Measurements from ENCODE around the gene CACNA2D3. TPM values are rescaled to one million over a fixed set of nuclear protein-coding genes. Genes with fewer than 3 reads are reported as not detected.

CACNA2D3 gene
- total and polyA plus RNA-seq, 4 donors, result 0.72 to 2.4 (median 1.5) TPM

DNA sequence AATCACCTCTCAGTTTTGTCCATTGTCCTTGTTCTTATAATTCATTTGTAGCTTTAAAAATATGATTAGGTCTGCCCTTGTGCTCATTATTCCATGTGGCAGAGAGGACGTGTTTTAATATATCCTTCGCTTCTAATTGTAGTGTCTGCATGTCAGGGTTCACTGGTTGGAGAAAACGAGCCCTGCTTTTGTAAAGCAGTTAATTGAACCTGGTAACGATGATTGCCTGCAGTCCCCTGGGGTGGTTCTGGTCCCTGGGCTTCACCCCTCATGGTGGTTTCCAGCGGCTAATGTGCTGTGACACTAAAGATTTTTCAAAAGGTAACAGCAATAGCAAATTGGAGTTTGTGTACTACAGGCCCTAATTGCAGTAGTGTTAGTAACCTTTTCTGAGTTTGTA lies 299.6 kb downstream of the CACNA2D3 start:
- intact Hi-C loops (cut with DNase I), result loop anchor here in 1 of 2 donors (10.0 kb wide), 2 partner anchors 433 to 763 kb away; no protein-coding TSS in a partner anchor
- H3K27me3 ChIP-seq (ENCODE audit: control insufficient read depth in 1 of 2, insufficient read depth in 2 of 2, low read length in 1 of 2), result no peaks in the 10 kb centered on the region

DNA sequence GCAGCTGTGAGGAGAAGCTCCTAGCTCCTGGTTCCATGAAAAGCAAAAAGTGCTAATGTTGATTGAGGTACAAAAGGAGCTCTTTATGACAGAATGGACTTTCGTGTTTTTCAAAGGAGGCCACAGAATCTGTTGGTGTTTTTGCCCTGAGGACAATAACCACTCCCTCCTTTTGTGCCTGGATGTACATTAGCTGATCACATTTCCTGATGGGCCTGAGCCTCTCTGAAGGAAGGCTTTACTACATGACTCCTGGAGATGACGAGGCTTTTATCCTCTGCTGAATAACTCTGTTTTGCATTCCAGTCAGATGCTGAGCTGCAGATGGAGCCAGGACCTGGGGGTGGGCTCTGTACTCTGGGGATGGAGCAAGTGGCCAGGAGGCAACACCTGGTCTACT lies 301.9 kb downstream of the CACNA2D3 start:
- no peaks in the 10 kb centered on the region for H3K36me3 ChIP-seq (ENCODE audit: control insufficient read depth in 1 of 2, insufficient read depth in 2 of 2, low read length in 1 of 2)

More for the DNA sequence above, 299.6 kb downstream of the CACNA2D3 start:
- ATAC-seq (ENCODE audit: low FRiP score) (no peak), DNase-seq (no peak)
- 87 to 88% methylated on average over 5 of the region's 5 CpGs for WGBS, 2 donors
- Histone ChIP-seq H3K4me3 (ENCODE audit: low read length in 2 of 2) (no peak overlapping the region), H3K4me1 (ENCODE audit: control insufficient read depth in 1 of 2, insufficient read depth in 2 of 2, low read length in 2 of 2) (no peaks in the 10 kb centered on the region), H3K36me3 (ENCODE audit: control insufficient read depth in 1 of 2, insufficient read depth in 2 of 2, low read length in 1 of 2) (no peaks in the 10 kb centered on the region), H3K27ac (ENCODE audit: low read depth in 1 of 2, low read length in 2 of 2) (no peak overlapping the region), H3K9me3 (ENCODE audit: control insufficient read depth, low read length) (no peaks in the 10 kb centered on the region)

DNA sequence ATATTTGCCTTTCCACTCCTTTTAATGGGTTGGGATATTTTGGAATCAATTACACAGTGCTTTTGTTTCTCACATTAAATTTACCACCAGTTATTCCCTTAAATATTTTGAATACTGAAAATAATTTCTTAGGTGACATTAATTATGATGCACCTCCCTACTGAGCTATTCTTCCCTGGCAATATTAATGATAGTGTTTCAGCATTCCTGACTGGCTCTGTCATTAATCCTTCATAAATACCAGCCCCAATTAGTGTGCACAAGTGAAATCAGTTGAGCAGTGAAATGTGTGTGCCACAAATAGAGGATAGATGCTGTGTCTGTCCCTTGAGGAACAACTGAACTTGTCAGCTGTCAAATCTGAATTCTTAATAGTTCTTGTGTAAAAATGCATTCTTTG lies 304.0 kb downstream of the CACNA2D3 start:
- Histone ChIP-seq H3K4me3 (ENCODE audit: low read length in 2 of 2) (no peak overlapping the region), H3K27me3 (ENCODE audit: control insufficient read depth in 1 of 2, insufficient read depth in 2 of 2, low read length in 1 of 2) (no peaks in the 10 kb centered on the region), H3K27ac (ENCODE audit: low read depth in 1 of 2, low read length in 2 of 2) (no peak overlapping the region), H3K4me1 (ENCODE audit: control insufficient read depth in 1 of 2, insufficient read depth in 2 of 2, low read length in 2 of 2) (no peaks in the 10 kb centered on the region), H3K36me3 (ENCODE audit: control insufficient read depth in 1 of 2, insufficient read depth in 2 of 2, low read length in 1 of 2) (no peaks in the 10 kb centered on the region), H3K9me3 (ENCODE audit: control insufficient read depth, low read length) (no peaks in the 10 kb centered on the region)
- ATAC-seq (ENCODE audit: low FRiP score), result no peak
- DNase-seq, result no peak
- intact Hi-C loops (cut with DNase I), result loop anchor here in 1 of 2 donors (10.0 kb wide), 2 partner anchors 428 to 758 kb away; no protein-coding TSS in a partner anchor

More for the DNA sequence above, 301.9 kb downstream of the CACNA2D3 start:
- H3K4me1 ChIP-seq (ENCODE audit: control insufficient read depth in 1 of 2, insufficient read depth in 2 of 2, low read length in 2 of 2), result no peaks in the 10 kb centered on the region
- no peak overlapping the region for H3K27ac ChIP-seq (ENCODE audit: low read depth in 1 of 2, low read length in 2 of 2)
- no peak overlapping the region for H3K4me3 ChIP-seq (ENCODE audit: low read length in 2 of 2)
- ATAC-seq (ENCODE audit: low FRiP score) (no peak), DNase-seq (no peak)
- H3K9me3 ChIP-seq (ENCODE audit: control insufficient read depth, low read length), result no peaks in the 10 kb centered on the region
- 68 to 75% methylated on average over 2 of the region's 2 CpGs for WGBS, 2 donors
- intact Hi-C loops (cut with DNase I), result loop anchor here in 1 of 2 donors (10.0 kb wide), 2 partner anchors 431 to 761 kb away; no protein-coding TSS in a partner anchor
- no peaks in the 10 kb centered on the region for H3K27me3 ChIP-seq (ENCODE audit: control insufficient read depth in 1 of 2, insufficient read depth in 2 of 2, low read length in 1 of 2)

DNA sequence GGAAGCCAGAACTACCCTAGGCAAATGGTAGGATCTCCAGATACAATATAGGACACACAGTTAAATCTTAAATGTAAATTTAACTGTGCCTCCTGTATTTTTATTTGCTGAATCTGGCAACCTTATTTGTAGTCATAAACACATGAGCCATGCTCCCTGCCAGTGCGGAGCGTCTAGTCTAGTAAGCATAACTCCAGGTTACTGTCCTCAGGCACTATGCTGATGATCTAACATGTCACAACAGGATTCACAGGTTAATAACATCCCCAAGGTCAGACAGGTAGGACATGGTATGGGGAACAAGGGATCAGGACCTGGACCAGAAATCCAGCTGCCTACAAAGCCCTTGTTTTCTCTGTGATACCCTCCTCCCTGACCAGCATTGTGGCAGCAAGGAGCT lies 305.1 kb downstream of the CACNA2D3 start:
- intact Hi-C loops (cut with DNase I), result loop anchor here in 1 of 2 donors (10.0 kb wide), 2 partner anchors 427 to 757 kb away; no protein-coding TSS in a partner anchor
- Histone ChIP-seq H3K9me3 (ENCODE audit: control insufficient read depth, low read length) (no peaks in the 10 kb centered on the region), H3K4me3 (ENCODE audit: low read length in 2 of 2) (no peak overlapping the region), H3K27ac (ENCODE audit: low read depth in 1 of 2, low read length in 2 of 2) (no peak overlapping the region), H3K36me3 (ENCODE audit: control insufficient read depth in 1 of 2, insufficient read depth in 2 of 2, low read length in 1 of 2) (no peaks in the 10 kb centered on the region), H3K4me1 (ENCODE audit: control insufficient read depth in 1 of 2, insufficient read depth in 2 of 2, low read length in 2 of 2) (no peaks in the 10 kb centered on the region), H3K27me3 (ENCODE audit: control insufficient read depth in 1 of 2, insufficient read depth in 2 of 2, low read length in 1 of 2) (no peaks in the 10 kb centered on the region)
- WGBS, 2 donors, result 66 to 67% methylated on average over 2 of the region's 2 CpGs
- DNase-seq (no peak), ATAC-seq (ENCODE audit: low FRiP score) (no peak)

DNA sequence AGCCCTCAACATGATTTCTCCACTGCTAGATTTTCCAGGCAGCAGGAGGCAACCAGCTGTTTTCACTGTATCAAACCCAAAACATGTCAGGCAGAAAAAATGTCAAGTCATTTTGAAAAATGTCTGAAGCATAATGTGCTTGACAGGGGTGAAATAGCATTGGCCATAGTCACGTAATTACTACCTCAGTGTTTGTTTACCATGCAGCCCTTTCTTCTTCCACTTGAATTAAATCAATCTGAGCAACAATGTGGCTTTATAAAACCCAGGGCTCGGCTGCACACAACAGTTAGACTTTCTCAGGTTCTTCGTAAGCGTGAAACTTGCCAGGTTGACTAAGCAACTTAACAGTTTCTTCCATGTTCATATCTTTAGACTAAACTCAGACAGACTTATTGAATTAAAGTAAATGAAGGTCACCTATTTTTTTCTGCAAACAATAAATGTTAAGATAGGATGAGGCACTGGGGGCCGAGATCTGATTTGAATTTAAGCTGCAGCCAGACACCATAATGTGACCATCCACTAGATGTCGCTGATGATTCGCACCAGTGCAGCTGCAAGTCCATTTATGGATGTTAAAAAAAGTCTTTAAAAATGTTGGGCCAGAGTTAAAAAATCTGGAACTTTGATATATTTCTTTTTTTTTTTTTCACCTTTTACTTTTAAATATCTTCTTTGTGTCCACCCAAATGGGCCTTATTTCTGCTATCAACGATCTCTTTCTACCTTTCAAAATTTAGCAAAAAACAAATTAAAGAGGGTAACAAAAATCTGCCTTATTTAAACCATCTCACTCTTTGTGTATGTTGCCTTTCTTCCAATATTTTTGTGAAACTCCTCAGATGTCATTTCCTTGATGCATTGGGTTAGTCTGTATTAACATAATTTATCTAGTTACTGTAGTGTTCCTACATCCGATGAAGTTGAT lies 305.9 kb downstream of the CACNA2D3 start:
- intact Hi-C loops (cut with DNase I), result loop anchor here in 1 of 2 donors (10.0 kb wide), 2 partner anchors 427 to 757 kb away; no protein-coding TSS in a partner anchor
- no peaks in the 10 kb centered on the region for H3K27me3 ChIP-seq (ENCODE audit: control insufficient read depth in 1 of 2, insufficient read depth in 2 of 2, low read length in 1 of 2)
- H3K36me3 ChIP-seq (ENCODE audit: control insufficient read depth in 1 of 2, insufficient read depth in 2 of 2, low read length in 1 of 2), result no peaks in the 10 kb centered on the region
- WGBS, 2 donors, result 3 to 8% methylated on average over 9 of the region's 9 CpGs
- H3K9me3 ChIP-seq (ENCODE audit: control insufficient read depth, low read length), result no peaks in the 10 kb centered on the region
- ATAC-seq (ENCODE audit: low FRiP score), result no peak
- H3K4me3 ChIP-seq (ENCODE audit: low read length in 2 of 2), result no peak overlapping the region
- no peak overlapping the region for H3K27ac ChIP-seq (ENCODE audit: low read depth in 1 of 2, low read length in 2 of 2)
- no peaks in the 10 kb centered on the region for H3K4me1 ChIP-seq (ENCODE audit: control insufficient read depth in 1 of 2, insufficient read depth in 2 of 2, low read length in 2 of 2)
- DNase-seq, result peak in 1 of 2 donors; percentile 59

DNA sequence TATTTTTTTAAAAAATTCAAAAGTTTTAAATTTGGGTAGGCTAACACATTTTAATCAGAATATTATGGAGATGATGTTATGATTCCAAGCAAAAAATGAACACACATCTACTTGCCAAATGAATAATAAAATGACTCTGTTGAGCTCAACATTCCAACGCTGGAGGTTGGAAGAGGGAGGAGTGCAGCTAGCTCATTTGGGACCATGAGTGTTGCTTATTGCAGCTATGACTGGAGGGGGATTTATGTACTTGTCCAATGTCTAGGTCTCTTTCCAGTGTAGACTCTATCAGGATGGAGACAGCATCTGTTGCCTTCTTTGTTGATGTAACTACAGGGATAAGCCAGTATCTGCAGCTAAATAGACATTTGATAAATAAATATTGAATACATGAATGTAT lies 310.6 kb downstream of the CACNA2D3 start:
- H3K4me1 ChIP-seq (ENCODE audit: control insufficient read depth in 1 of 2, insufficient read depth in 2 of 2, low read length in 2 of 2), result no peaks in the 10 kb centered on the region
- intact Hi-C loops (cut with DNase I), result no loop called here
- WGBS, 2 donors, result 35 to 39% methylated on average over 1 of the region's 1 CpG
- H3K27me3 ChIP-seq (ENCODE audit: control insufficient read depth in 1 of 2, insufficient read depth in 2 of 2, low read length in 1 of 2), result no peaks in the 10 kb centered on the region
- no peak for ATAC-seq (ENCODE audit: low FRiP score)
- no peaks in the 10 kb centered on the region for H3K9me3 ChIP-seq (ENCODE audit: control insufficient read depth, low read length)
- H3K27ac ChIP-seq (ENCODE audit: low read depth in 1 of 2, low read length in 2 of 2), result no peak overlapping the region
- no peaks in the 10 kb centered on the region for H3K36me3 ChIP-seq (ENCODE audit: control insufficient read depth in 1 of 2, insufficient read depth in 2 of 2, low read length in 1 of 2)
- DNase-seq, result no peak
- no peak overlapping the region for H3K4me3 ChIP-seq (ENCODE audit: low read length in 2 of 2)

DNA sequence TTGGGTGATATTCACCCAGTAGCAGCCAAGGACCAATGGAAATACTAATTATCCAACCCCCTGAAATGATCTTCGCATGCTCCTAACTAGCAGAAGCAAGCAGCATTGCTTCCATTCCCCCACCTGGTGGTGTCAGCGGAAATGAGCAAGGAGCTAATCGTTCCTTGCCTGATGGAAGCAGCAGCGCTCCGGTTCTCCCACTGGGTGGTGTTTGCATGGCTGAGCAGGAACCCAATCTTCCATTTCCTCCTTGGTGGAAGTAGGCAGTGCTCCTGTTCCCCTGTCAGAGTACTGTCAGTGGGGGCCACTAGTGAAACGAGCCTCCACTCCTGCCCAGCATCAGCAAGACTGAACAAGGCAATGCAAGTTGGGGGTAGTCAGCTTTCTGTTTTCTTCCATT lies 311.5 kb downstream of the CACNA2D3 start:
- DNase-seq (no peak), ATAC-seq (ENCODE audit: low FRiP score) (no peak)
- H3K9me3 ChIP-seq (ENCODE audit: control insufficient read depth, low read length), result no peaks in the 10 kb centered on the region
- H3K36me3 ChIP-seq (ENCODE audit: control insufficient read depth in 1 of 2, insufficient read depth in 2 of 2, low read length in 1 of 2), result no peaks in the 10 kb centered on the region
- H3K4me1 ChIP-seq (ENCODE audit: control insufficient read depth in 1 of 2, insufficient read depth in 2 of 2, low read length in 2 of 2), result no peaks in the 10 kb centered on the region
- 58 to 63% methylated on average over 6 of the region's 6 CpGs for WGBS, 2 donors
- no peaks in the 10 kb centered on the region for H3K27me3 ChIP-seq (ENCODE audit: control insufficient read depth in 1 of 2, insufficient read depth in 2 of 2, low read length in 1 of 2)
- intact Hi-C loops (cut with DNase I), result no loop called here
- no peak overlapping the region for H3K4me3 ChIP-seq (ENCODE audit: low read length in 2 of 2)
- no peak overlapping the region for H3K27ac ChIP-seq (ENCODE audit: low read depth in 1 of 2, low read length in 2 of 2)

DNA sequence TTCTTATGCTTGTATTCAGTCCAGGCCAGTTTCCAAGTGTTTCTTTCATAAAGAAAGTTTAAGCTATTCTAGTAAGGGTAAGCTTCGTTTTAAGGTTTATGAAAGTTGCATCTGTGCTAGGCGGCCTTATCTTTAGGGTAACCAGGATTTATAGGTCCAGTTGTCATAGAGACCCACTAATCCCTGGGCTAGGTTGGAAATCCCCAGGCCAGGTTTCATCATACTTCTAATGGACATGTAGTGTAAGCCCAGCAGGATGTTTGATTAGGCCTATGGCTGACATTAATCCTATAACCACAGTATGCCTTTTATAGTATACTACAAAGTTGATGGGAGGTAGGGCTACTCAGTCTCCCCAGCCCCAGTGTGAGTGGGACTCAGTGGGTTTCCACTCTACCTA lies 312.4 kb downstream of the CACNA2D3 start:
- no peaks in the 10 kb centered on the region for H3K4me1 ChIP-seq (ENCODE audit: control insufficient read depth in 1 of 2, insufficient read depth in 2 of 2, low read length in 2 of 2)
- WGBS, 2 donors, result 92 to 95% methylated on average over 2 of the region's 2 CpGs
- H3K36me3 ChIP-seq (ENCODE audit: control insufficient read depth in 1 of 2, insufficient read depth in 2 of 2, low read length in 1 of 2), result no peaks in the 10 kb centered on the region
- no peaks in the 10 kb centered on the region for H3K27me3 ChIP-seq (ENCODE audit: control insufficient read depth in 1 of 2, insufficient read depth in 2 of 2, low read length in 1 of 2)
- intact Hi-C loops (cut with DNase I), result no loop called here
- ATAC-seq (ENCODE audit: low FRiP score) (no peak), DNase-seq (no peak)
- H3K27ac ChIP-seq (ENCODE audit: low read depth in 1 of 2, low read length in 2 of 2), result no peak overlapping the region
- H3K9me3 ChIP-seq (ENCODE audit: control insufficient read depth, low read length), result no peaks in the 10 kb centered on the region
- no peak overlapping the region for H3K4me3 ChIP-seq (ENCODE audit: low read length in 2 of 2)

DNA sequence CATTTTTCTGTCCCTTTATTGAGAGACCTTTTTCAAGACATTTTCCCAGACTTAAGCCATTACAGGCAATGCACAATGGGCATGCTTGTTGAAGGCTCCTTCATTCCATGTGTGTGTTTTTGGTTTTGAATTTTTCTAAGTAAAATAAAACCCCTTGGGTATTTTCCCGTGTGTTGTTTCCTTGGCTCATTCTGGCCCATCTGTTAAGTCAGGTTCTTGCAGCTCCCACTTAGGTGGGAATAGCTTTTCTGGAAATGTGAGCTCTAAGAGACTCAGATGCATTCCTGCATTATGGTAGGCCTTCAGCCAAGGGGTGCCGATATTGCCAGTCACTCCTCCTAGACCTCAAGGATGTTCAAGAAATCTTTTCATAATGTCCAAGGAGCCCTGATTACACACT lies 314.9 kb downstream of the CACNA2D3 start:
- H3K4me3 ChIP-seq (ENCODE audit: low read length in 2 of 2), result no peak overlapping the region
- H3K27me3 ChIP-seq (ENCODE audit: control insufficient read depth in 1 of 2, insufficient read depth in 2 of 2, low read length in 1 of 2), result no peaks in the 10 kb centered on the region
- 25 to 34% methylated on average over 2 of the region's 2 CpGs for WGBS, 2 donors
- no peaks in the 10 kb centered on the region for H3K4me1 ChIP-seq (ENCODE audit: control insufficient read depth in 1 of 2, insufficient read depth in 2 of 2, low read length in 2 of 2)
- DNase-seq, result no peak
- no peak for ATAC-seq (ENCODE audit: low FRiP score)
- H3K27ac ChIP-seq (ENCODE audit: low read depth in 1 of 2, low read length in 2 of 2), result no peak overlapping the region
- intact Hi-C loops (cut with DNase I), result no loop called here
- H3K36me3 ChIP-seq (ENCODE audit: control insufficient read depth in 1 of 2, insufficient read depth in 2 of 2, low read length in 1 of 2), result no peaks in the 10 kb centered on the region
- H3K9me3 ChIP-seq (ENCODE audit: control insufficient read depth, low read length), result no peaks in the 10 kb centered on the region
